ENCODE results near the gene SOX2. TPM values are rescaled to one million over a fixed set of nuclear protein-coding genes. Genes with fewer than 3 reads are reported as not detected.

Gene SOX2
- total RNA-seq, 1 experiment from 2014 or later: 307 TPM

DNA sequence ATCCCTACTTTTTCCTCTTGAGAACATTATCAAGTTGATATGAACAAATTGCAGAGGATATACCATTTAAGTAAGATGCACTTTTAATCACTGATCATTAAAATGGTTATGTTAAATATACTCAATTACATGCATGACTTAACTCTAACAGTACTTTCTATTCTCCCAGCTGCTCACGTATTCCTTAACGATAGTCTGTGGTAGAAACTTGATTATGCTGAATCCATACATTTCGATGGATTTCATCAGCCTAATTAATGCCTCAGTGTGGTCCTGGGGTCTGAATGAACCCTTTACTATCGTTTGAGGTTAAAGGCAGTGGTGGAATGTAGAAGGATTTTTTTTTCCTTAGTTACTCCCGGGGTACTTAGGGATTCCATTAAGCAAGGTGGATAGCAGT is 18.6 kb downstream of the SOX2 start:
- DNase-seq: no peak
- Histone ChIP-seq H2BK120ac (ENCODE audit: low read depth, low read length, poor library complexity, severe bottlenecking) (no peak overlapping the region), H3K4me2 (ENCODE audit: insufficient read depth, insufficient read length, low read length) (peak overlapping the region; percentile 60), H3K14ac (ENCODE audit: insufficient read depth, low read length) (no peak overlapping the region), H4K91ac (ENCODE audit: insufficient read length, low read depth, low read length) (no peak overlapping the region), H4K8ac (replicated peaks; ENCODE audit: insufficient read length, low read depth, low read length) (no peak overlapping the region), H3K79me1 (ENCODE audit: insufficient read depth, low read depth, low read length, poor library complexity, severe bottlenecking) (no peaks in the 10 kb centered on the region), H3K27me3 (ENCODE audit: insufficient read depth, low read length) (peaks cover 3% of the 10 kb centered on the region; the same call in 1 of the 2 replicates), H3K9ac (ENCODE audit: extremely low read depth, insufficient read length, low read length) (no peak overlapping the region), H3K23me2 (ENCODE audit: insufficient read length, low read depth, low read length, poor library complexity, severe bottlenecking) (peaks cover 21% of the 10 kb centered on the region), H3K23ac (ENCODE audit: insufficient read length, low read depth, low read length) (no peak overlapping the region), H2BK20ac (ENCODE audit: low read depth, low read length, poor library complexity, severe bottlenecking) (no peak overlapping the region), H4K5ac (ENCODE audit: insufficient read length, low read depth, low read length) (no peak overlapping the region), H3K79me2 (ENCODE audit: insufficient read depth, low read length) (no peaks in the 10 kb centered on the region), H4K20me1 (ENCODE audit: control insufficient read depth, insufficient read depth, insufficient read length) (no peaks in the 10 kb centered on the region), H3K9me3 (ENCODE audit: control insufficient read depth, low read depth, low read length) (no peaks in the 10 kb centered on the region), H3K4ac (ENCODE audit: low read depth, low read length) (no peak overlapping the region), H2AFZ (ENCODE audit: low read length) (no peak overlapping the region), H3K56ac (ENCODE audit: insufficient read length, low read depth, low read length) (no peak overlapping the region), H2AK5ac (ENCODE audit: insufficient read length, low read length) (no peak overlapping the region), H3K27ac (ENCODE audit: insufficient read length, low read depth, low read length) (no peak overlapping the region), H2BK5ac (ENCODE audit: insufficient read length, low read length) (no peak overlapping the region), H3K4me1 (ENCODE audit: insufficient read depth, low read length) (peaks cover 23% of the 10 kb centered on the region), H3K18ac (ENCODE audit: insufficient read length, low read depth, low read length) (no peak overlapping the region), H2BK12ac (ENCODE audit: insufficient read length, low read depth, low read length) (no peak overlapping the region), H3T11ph (ENCODE audit: low read length) (no peak overlapping the region), H2BK15ac (ENCODE audit: low read depth, low read length) (no peak overlapping the region)
- no CpG with 5 or more reads among the region's 5 CpGs for WGBS (ENCODE audit: extremely low coverage, insufficient read length, low lambda C conversion rate)
- Mint-ChIP-seq H3K27ac (peak overlapping the region in 2 of 3 experiments; percentile 94 to 96; a peak in 4 of 7 replicates), H3K27me3 (ENCODE audit: low read depth) (peaks cover 23% of the 10 kb centered on the region), H3K36me3 (ENCODE audit: insufficient read depth in 1 of 3, low read depth in 3 of 3) (no peaks in the 10 kb centered on the region; a peak in 1 of 7 replicates), H3K4me3 (peak overlapping the region in 1 of 2 experiments; percentile 62; a peak in 3 of 5 replicates), H3K4me1 (peaks cover 56 to 67% of the 10 kb centered on the region in 2 experiments), H3K9me3 (no peaks in the 10 kb centered on the region; a peak in 1 of 5 replicates)
- TF ChIP-seq, protein P1, sequence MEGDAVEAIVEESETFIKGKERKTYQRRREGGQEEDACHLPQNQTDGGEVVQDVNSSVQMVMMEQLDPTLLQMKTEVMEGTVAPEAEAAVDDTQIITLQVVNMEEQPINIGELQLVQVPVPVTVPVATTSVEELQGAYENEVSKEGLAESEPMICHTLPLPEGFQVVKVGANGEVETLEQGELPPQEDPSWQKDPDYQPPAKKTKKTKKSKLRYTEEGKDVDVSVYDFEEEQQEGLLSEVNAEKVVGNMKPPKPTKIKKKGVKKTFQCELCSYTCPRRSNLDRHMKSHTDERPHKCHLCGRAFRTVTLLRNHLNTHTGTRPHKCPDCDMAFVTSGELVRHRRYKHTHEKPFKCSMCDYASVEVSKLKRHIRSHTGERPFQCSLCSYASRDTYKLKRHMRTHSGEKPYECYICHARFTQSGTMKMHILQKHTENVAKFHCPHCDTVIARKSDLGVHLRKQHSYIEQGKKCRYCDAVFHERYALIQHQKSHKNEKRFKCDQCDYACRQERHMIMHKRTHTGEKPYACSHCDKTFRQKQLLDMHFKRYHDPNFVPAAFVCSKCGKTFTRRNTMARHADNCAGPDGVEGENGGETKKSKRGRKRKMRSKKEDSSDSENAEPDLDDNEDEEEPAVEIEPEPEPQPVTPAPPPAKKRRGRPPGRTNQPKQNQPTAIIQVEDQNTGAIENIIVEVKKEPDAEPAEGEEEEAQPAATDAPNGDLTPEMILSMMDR (conservative IDR thresholded peaks at IDR 0.05): no peak

Measured in H9 (cell line).